GM10266 (cell line): ENCODE results near the gene S100A10.

ENCODE experiments used
- DNase-seq: peaks from one replicate; pipeline ENCODE4 v3.0.0; 2012; ENCODE audit errors: extremely low spot score
- CTCF ChIP-seq: IDR thresholded peaks from 2 replicates; pipeline ENCODE4 v1.5.1; 2012; ENCODE audit warnings: mild to moderate bottlenecking, low read depth; ENCODE audit not compliant: control insufficient read depth, insufficient read depth; ENCODE audit errors: missing control alignments

The S100A10 gene

GRCh38 chr1:152001631-152002584 lies 8.2 kb upstream of the S100A10 start:
- TF ChIP-seq CTCF = peak; percentile 85
- peak; percentile 57 for DNase-seq

- no peak for DNase-seq
- TF ChIP-seq CTCF = no peak
Measured at GRCh38 chr1:152000964-152001630, 7.4 kb upstream of the S100A10 start.

GRCh38 chr1:151998611-151999362 lies 5.1 kb upstream of the S100A10 start:
- no peak for DNase-seq
- no peak for TF ChIP-seq CTCF

- no peak for TF ChIP-seq CTCF
- DNase-seq = no peak
Measured at GRCh38 chr1:151997284-151997570, 3.6 kb upstream of the S100A10 start.

GRCh38 chr1:151995774-151996173 lies 2.1 kb upstream of the S100A10 start:
- no peak for DNase-seq
- TF ChIP-seq CTCF = no peak

- no peak for DNase-seq
- no peak for TF ChIP-seq CTCF
Measured at GRCh38 chr1:151994956-151995355, 1.3 kb upstream of the S100A10 start.

- no peak for TF ChIP-seq CTCF
- DNase-seq = no peak
Measured at GRCh38 chr1:151993084-151993733, 450 bp downstream of the S100A10 start.
